ENCODE data around the gene TMEM18.
"Not testable (repeated sequence)": the region's sequence is repeated elsewhere in the genome, so short reads cannot be mapped to it uniquely, and the experiment has no call there.

TMEM18 gene

GRCh38 chr2:694174-694573 is 17.0 kb upstream of the TMEM18 start:
- no peak overlapping the region for H3K4me3 ChIP-seq (ENCODE audit: low read depth in 1 of 2, low read length in 2 of 2)
- H3K4me1 ChIP-seq (ENCODE audit: control insufficient read depth in 1 of 2, insufficient read depth in 2 of 2, low read length in 2 of 2) = no peaks in the 10 kb centered on the region
- no peak overlapping the region for H3K27ac ChIP-seq (ENCODE audit: low read depth, low read length)

GRCh38 chr2:693606-694005 is 16.4 kb upstream of the TMEM18 start:
- Histone ChIP-seq H3K4me1 (ENCODE audit: control insufficient read depth in 1 of 2, insufficient read depth in 2 of 2, low read length in 2 of 2) (no peaks in the 10 kb centered on the region), H3K27ac (ENCODE audit: low read depth, low read length) (no peak overlapping the region), H3K4me3 (ENCODE audit: low read depth in 1 of 2, low read length in 2 of 2) (no peak overlapping the region)

More at GRCh38 chr2:694174-694573, 17.0 kb upstream of the TMEM18 start:
- no peak overlapping the region for H3K9ac ChIP-seq (ENCODE audit: low read depth in 1 of 2, low read length in 2 of 2)
- H3K9me3 ChIP-seq (ENCODE audit: control insufficient read depth in 1 of 2, low read length in 2 of 2) = no peaks in the 10 kb centered on the region
- H3K27me3 ChIP-seq (ENCODE audit: control insufficient read depth in 1 of 2, insufficient read depth in 2 of 2, low read length in 2 of 2) = no peaks in the 10 kb centered on the region
- no peaks in the 10 kb centered on the region for H3K36me3 ChIP-seq (ENCODE audit: control insufficient read depth in 1 of 2, insufficient read depth in 2 of 2, low read length in 2 of 2)

GRCh38 chr2:692767-693166 is 15.6 kb upstream of the TMEM18 start:
- Histone ChIP-seq H3K9me3 (ENCODE audit: control insufficient read depth in 1 of 2, low read length in 2 of 2) (no peaks in the 10 kb centered on the region), H3K27me3 (ENCODE audit: control insufficient read depth in 1 of 2, insufficient read depth in 2 of 2, low read length in 2 of 2) (no peaks in the 10 kb centered on the region), H3K4me3 (ENCODE audit: low read depth in 1 of 2, low read length in 2 of 2) (no peak overlapping the region), H3K9ac (ENCODE audit: low read depth in 1 of 2, low read length in 2 of 2) (no peak overlapping the region), H3K27ac (ENCODE audit: low read depth, low read length) (no peak overlapping the region), H3K36me3 (ENCODE audit: control insufficient read depth in 1 of 2, insufficient read depth in 2 of 2, low read length in 2 of 2) (no peaks in the 10 kb centered on the region), H3K4me1 (ENCODE audit: control insufficient read depth in 1 of 2, insufficient read depth in 2 of 2, low read length in 2 of 2) (no peaks in the 10 kb centered on the region)

More at GRCh38 chr2:693606-694005, 16.4 kb upstream of the TMEM18 start:
- Histone ChIP-seq H3K27me3 (ENCODE audit: control insufficient read depth in 1 of 2, insufficient read depth in 2 of 2, low read length in 2 of 2) (no peaks in the 10 kb centered on the region), H3K36me3 (ENCODE audit: control insufficient read depth in 1 of 2, insufficient read depth in 2 of 2, low read length in 2 of 2) (no peaks in the 10 kb centered on the region), H3K9ac (ENCODE audit: low read depth in 1 of 2, low read length in 2 of 2) (no peak overlapping the region), H3K9me3 (ENCODE audit: control insufficient read depth in 1 of 2, low read length in 2 of 2) (no peaks in the 10 kb centered on the region)

- Histone ChIP-seq H3K4me1 (ENCODE audit: control insufficient read depth in 1 of 2, insufficient read depth in 2 of 2, low read length in 2 of 2) (no peaks in the 10 kb centered on the region), H3K27me3 (ENCODE audit: control insufficient read depth in 1 of 2, insufficient read depth in 2 of 2, low read length in 2 of 2) (no peaks in the 10 kb centered on the region), H3K36me3 (ENCODE audit: control insufficient read depth in 1 of 2, insufficient read depth in 2 of 2, low read length in 2 of 2) (no peaks in the 10 kb centered on the region), H3K9me3 (ENCODE audit: control insufficient read depth in 1 of 2, low read length in 2 of 2) (no peaks in the 10 kb centered on the region), H3K4me3 (ENCODE audit: low read depth in 1 of 2, low read length in 2 of 2) (no peak overlapping the region), H3K27ac (ENCODE audit: low read depth, low read length) (no peak overlapping the region), H3K9ac (ENCODE audit: low read depth in 1 of 2, low read length in 2 of 2) (no peak overlapping the region)
Measured at GRCh38 chr2:691821-692761, 14.9 kb upstream of the TMEM18 start.

- peaks cover 0 to 2% of the 10 kb centered on the region in 2 donors for H3K9me3 ChIP-seq (ENCODE audit: control insufficient read depth in 1 of 2, low read length in 2 of 2)
- no peak overlapping the region for H3K27ac ChIP-seq (ENCODE audit: low read depth, low read length)
- no peaks in the 10 kb centered on the region for H3K4me1 ChIP-seq (ENCODE audit: control insufficient read depth in 1 of 2, insufficient read depth in 2 of 2, low read length in 2 of 2)
- H3K27me3 ChIP-seq (ENCODE audit: control insufficient read depth in 1 of 2, insufficient read depth in 2 of 2, low read length in 2 of 2) = no peaks in the 10 kb centered on the region
- no peak overlapping the region for H3K9ac ChIP-seq (ENCODE audit: low read depth in 1 of 2, low read length in 2 of 2)
- H3K4me3 ChIP-seq (ENCODE audit: low read depth in 1 of 2, low read length in 2 of 2) = no peak overlapping the region
- H3K36me3 ChIP-seq (ENCODE audit: control insufficient read depth in 1 of 2, insufficient read depth in 2 of 2, low read length in 2 of 2) = no peaks in the 10 kb centered on the region
Measured at GRCh38 chr2:690799-691198, 13.6 kb upstream of the TMEM18 start.

- Histone ChIP-seq H3K4me3 (ENCODE audit: low read depth in 1 of 2, low read length in 2 of 2) (no peak overlapping the region), H3K36me3 (ENCODE audit: control insufficient read depth in 1 of 2, insufficient read depth in 2 of 2, low read length in 2 of 2) (no peaks in the 10 kb centered on the region), H3K9me3 (ENCODE audit: control insufficient read depth in 1 of 2, low read length in 2 of 2) (peaks cover 4 to 10% of the 10 kb centered on the region in 2 donors), H3K9ac (ENCODE audit: low read depth in 1 of 2, low read length in 2 of 2) (no peak overlapping the region), H3K27ac (ENCODE audit: low read depth, low read length) (no peak overlapping the region), H3K4me1 (ENCODE audit: control insufficient read depth in 1 of 2, insufficient read depth in 2 of 2, low read length in 2 of 2) (no peaks in the 10 kb centered on the region), H3K27me3 (ENCODE audit: control insufficient read depth in 1 of 2, insufficient read depth in 2 of 2, low read length in 2 of 2) (no peaks in the 10 kb centered on the region)
Measured at GRCh38 chr2:689877-690510, 12.8 kb upstream of the TMEM18 start.

- peaks cover 4 to 10% of the 10 kb centered on the region in 2 donors for H3K9me3 ChIP-seq (ENCODE audit: control insufficient read depth in 1 of 2, low read length in 2 of 2)
- H3K27ac ChIP-seq (ENCODE audit: low read depth, low read length) = no peak overlapping the region
Measured at GRCh38 chr2:689237-689636, 12.0 kb upstream of the TMEM18 start.

GRCh38 chr2:688504-689076 is 11.4 kb upstream of the TMEM18 start:
- H3K27ac ChIP-seq (ENCODE audit: low read depth, low read length) = no peak overlapping the region
- no peaks in the 10 kb centered on the region for H3K36me3 ChIP-seq (ENCODE audit: control insufficient read depth in 1 of 2, insufficient read depth in 2 of 2, low read length in 2 of 2)
- H3K9me3 ChIP-seq (ENCODE audit: control insufficient read depth in 1 of 2, low read length in 2 of 2) = peaks cover 4 to 10% of the 10 kb centered on the region in 2 donors
- H3K4me1 ChIP-seq (ENCODE audit: control insufficient read depth in 1 of 2, insufficient read depth in 2 of 2, low read length in 2 of 2) = no peaks in the 10 kb centered on the region
- H3K9ac ChIP-seq (ENCODE audit: low read depth in 1 of 2, low read length in 2 of 2) = no peak overlapping the region
- no peak overlapping the region for H3K4me3 ChIP-seq (ENCODE audit: low read depth in 1 of 2, low read length in 2 of 2)
- H3K27me3 ChIP-seq (ENCODE audit: control insufficient read depth in 1 of 2, insufficient read depth in 2 of 2, low read length in 2 of 2) = no peaks in the 10 kb centered on the region

More at GRCh38 chr2:689237-689636, 12.0 kb upstream of the TMEM18 start:
- Histone ChIP-seq H3K4me3 (ENCODE audit: low read depth in 1 of 2, low read length in 2 of 2) (no peak overlapping the region), H3K27me3 (ENCODE audit: control insufficient read depth in 1 of 2, insufficient read depth in 2 of 2, low read length in 2 of 2) (no peaks in the 10 kb centered on the region), H3K9ac (ENCODE audit: low read depth in 1 of 2, low read length in 2 of 2) (no peak overlapping the region), H3K4me1 (ENCODE audit: control insufficient read depth in 1 of 2, insufficient read depth in 2 of 2, low read length in 2 of 2) (no peaks in the 10 kb centered on the region), H3K36me3 (ENCODE audit: control insufficient read depth in 1 of 2, insufficient read depth in 2 of 2, low read length in 2 of 2) (no peaks in the 10 kb centered on the region)

- no peaks in the 10 kb centered on the region for H3K27me3 ChIP-seq (ENCODE audit: control insufficient read depth in 1 of 2, insufficient read depth in 2 of 2, low read length in 2 of 2)
- H3K36me3 ChIP-seq (ENCODE audit: control insufficient read depth in 1 of 2, insufficient read depth in 2 of 2, low read length in 2 of 2) = no peaks in the 10 kb centered on the region
- no peak overlapping the region for H3K27ac ChIP-seq (ENCODE audit: low read depth, low read length)
- H3K4me3 ChIP-seq (ENCODE audit: low read depth in 1 of 2, low read length in 2 of 2) = no peak overlapping the region
- H3K4me1 ChIP-seq (ENCODE audit: control insufficient read depth in 1 of 2, insufficient read depth in 2 of 2, low read length in 2 of 2) = no peaks in the 10 kb centered on the region
- H3K9ac ChIP-seq (ENCODE audit: low read depth in 1 of 2, low read length in 2 of 2) = no peak overlapping the region
- peaks cover 4 to 10% of the 10 kb centered on the region in 2 donors for H3K9me3 ChIP-seq (ENCODE audit: control insufficient read depth in 1 of 2, low read length in 2 of 2)
Measured at GRCh38 chr2:685421-685820, 8.2 kb upstream of the TMEM18 start.

GRCh38 chr2:684913-685312 is 7.7 kb upstream of the TMEM18 start:
- H3K9ac ChIP-seq (ENCODE audit: low read depth in 1 of 2, low read length in 2 of 2); H3K27ac ChIP-seq (ENCODE audit: low read depth, low read length); H3K4me1 ChIP-seq (ENCODE audit: control insufficient read depth in 1 of 2, insufficient read depth in 2 of 2, low read length in 2 of 2); H3K27me3 ChIP-seq (ENCODE audit: control insufficient read depth in 1 of 2, insufficient read depth in 2 of 2, low read length in 2 of 2); H3K4me3 ChIP-seq (ENCODE audit: low read depth in 1 of 2, low read length in 2 of 2); H3K9me3 ChIP-seq (ENCODE audit: control insufficient read depth in 1 of 2, low read length in 2 of 2); H3K36me3 ChIP-seq (ENCODE audit: control insufficient read depth in 1 of 2, insufficient read depth in 2 of 2, low read length in 2 of 2): not testable (repeated sequence)

Measured in duodenal mucosa (tissue), 2 donors.